IgD-negative memory B cell (primary cell): Measurements from ENCODE around the gene RPIA. TPM values are rescaled to one million over a fixed set of nuclear protein-coding genes. Genes with fewer than 3 reads are reported as not detected.

Experiments
- H3K27ac Mint-ChIP-seq, 3 donors: one replicate each; pipeline ENCODE4 v1.8.0; 2020 to 2022; ENCODE audit warnings: mild to moderate bottlenecking in 3 of 3, mixed read lengths in 3 of 3, moderate library complexity in 1 of 3
- H3K27me3 Mint-ChIP-seq: one replicate; pipeline ENCODE4 v1.8.0; 2021; ENCODE audit warnings: mixed read lengths
- H3K36me3 Mint-ChIP-seq: one replicate; pipeline ENCODE4 v1.8.0; 2020; ENCODE audit warnings: mild to moderate bottlenecking, mixed read lengths
- H3K4me1 Mint-ChIP-seq, 3 donors: one replicate each; pipeline ENCODE4 v1.8.0; 2020 to 2022; ENCODE audit warnings: mixed read lengths in 3 of 3, mild to moderate bottlenecking in 1 of 3
- H3K4me3 Mint-ChIP-seq, 4 donors: one replicate each; pipeline ENCODE4 v1.8.0; 2020 to 2022; ENCODE audit warnings: mild to moderate bottlenecking in 4 of 4, mixed read lengths in 4 of 4, moderate library complexity in 3 of 4
- H3K9me3 Mint-ChIP-seq, 3 donors: one replicate each; pipeline ENCODE4 v1.8.0; 2020 to 2021; ENCODE audit warnings: mixed read lengths in 3 of 3, mild to moderate bottlenecking in 1 of 3
- polyA plus RNA-seq: library from polyadenylated mRNA; unstranded; fragments of 300-500 nt; fragmentation: Illumina TruSeq; gene quantifications from one replicate; pipeline ENCODE4 v1.2.3, GENCODE V29; 2021

Gene RPIA
- polyA plus RNA-seq, 1 donor from 2014 or later: 42.7 TPM

DNA sequence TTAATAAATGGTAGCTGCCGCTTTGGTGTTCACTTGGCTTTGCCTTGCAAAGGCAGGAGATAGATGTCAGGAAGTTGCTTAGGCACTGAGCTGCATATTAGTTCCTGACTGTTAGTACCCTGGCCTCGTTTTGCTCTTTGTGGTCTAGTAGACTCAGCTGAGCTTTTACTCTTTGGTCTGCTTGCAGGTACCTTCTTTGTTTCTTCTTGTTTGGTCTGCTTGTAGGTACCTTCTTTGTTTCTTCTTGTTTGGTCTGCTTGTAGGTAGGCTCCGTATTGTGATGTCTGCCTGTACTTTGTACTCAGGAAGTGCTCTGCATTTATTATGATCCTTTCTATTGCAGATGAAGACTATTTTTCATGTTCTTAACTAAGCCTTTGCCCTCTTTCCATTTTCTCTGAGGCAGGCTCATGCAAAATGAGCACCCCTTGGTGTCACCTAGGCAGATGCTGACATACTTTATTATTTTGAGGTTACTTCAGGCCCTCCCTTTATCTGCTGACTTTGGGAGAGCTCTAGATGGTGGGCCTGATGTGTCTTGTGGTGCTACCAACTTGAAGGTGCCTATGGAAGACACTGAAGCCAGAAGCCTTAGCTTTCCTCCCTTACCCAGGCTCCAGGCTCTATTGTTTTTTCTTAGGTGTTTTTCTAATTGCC is 6.0 kb downstream of the RPIA start:
- Mint-ChIP-seq H3K9me3 (no peaks in the 10 kb centered on the region), H3K36me3 (peaks cover 7% of the 10 kb centered on the region), H3K27me3 (no peaks in the 10 kb centered on the region), H3K4me1 (peaks cover 14 to 30% (median 17%) of the 10 kb centered on the region in 3 donors), H3K27ac (peak overlapping the region in 1 of 3 donors; percentile 50), H3K4me3 (peak overlapping the region in 1 of 4 donors; percentile 54)

DNA sequence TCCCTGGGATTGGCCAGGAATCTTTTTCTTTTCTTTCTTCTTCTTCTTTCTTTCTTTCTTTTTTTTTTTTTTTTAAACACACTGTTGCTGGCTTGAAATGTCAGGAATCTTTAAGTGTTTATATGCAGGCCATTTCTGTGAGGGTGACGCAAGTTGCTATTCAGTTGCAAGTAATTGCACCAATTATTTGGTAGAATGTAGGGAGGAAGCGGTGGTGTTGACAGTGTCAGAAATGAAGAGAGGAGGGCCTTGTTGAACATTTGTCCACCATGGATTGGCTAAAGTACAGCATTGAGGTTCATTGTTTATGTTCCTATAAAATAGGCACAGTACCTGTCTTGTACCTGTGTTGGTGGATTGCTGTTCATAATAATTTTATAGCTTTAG is 6.5 kb downstream of the RPIA start:
- Mint-ChIP-seq H3K27ac (no peak overlapping the region), H3K27me3 (no peaks in the 10 kb centered on the region), H3K36me3 (peaks cover 9% of the 10 kb centered on the region), H3K4me1 (peaks cover 10 to 24% (median 13%) of the 10 kb centered on the region in 3 donors), H3K9me3 (no peaks in the 10 kb centered on the region), H3K4me3 (no peak overlapping the region)

DNA sequence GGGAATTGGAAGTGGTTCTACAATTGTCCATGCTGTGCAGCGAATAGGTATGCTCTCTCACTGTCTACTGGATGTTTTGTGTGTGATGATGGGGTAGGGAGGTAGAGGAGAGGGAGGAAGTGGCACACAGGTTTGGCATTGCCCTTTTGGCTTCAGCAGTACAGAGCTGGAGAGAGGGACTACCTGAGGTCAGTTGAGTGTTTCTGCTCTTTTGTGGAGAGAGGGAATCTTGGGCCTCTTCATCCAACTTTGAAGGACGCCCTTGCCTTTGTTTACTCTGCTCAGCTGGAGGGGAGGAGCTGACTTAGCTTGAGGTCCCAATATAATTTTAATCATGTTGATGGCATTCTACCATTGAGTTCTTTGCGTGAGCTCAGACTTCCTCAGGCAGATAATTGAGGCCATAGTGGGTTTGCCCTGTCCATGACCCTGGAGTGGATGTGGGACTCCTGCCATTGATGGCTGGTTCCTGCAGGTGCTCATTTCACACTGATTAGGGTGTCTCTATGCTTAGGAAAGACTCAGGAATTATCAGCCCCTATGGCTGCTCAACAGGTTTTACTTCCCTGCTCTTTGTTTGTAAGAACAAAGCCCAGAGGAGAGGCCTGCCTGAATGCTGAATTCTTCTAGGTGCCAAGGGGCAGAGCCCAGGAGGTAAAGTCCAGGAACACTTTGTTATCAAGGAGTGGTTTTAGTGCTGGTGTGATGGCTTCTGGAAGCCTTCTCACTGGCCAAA is 7.2 kb downstream of the RPIA start:
- no peak overlapping the region for H3K4me3 Mint-ChIP-seq
- H3K27me3 Mint-ChIP-seq: no peaks in the 10 kb centered on the region
- peaks cover 6 to 18% (median 7%) of the 10 kb centered on the region in 3 donors for H3K4me1 Mint-ChIP-seq
- H3K9me3 Mint-ChIP-seq: no peaks in the 10 kb centered on the region
- peaks cover 9% of the 10 kb centered on the region for H3K36me3 Mint-ChIP-seq
- H3K27ac Mint-ChIP-seq: no peak overlapping the region

DNA sequence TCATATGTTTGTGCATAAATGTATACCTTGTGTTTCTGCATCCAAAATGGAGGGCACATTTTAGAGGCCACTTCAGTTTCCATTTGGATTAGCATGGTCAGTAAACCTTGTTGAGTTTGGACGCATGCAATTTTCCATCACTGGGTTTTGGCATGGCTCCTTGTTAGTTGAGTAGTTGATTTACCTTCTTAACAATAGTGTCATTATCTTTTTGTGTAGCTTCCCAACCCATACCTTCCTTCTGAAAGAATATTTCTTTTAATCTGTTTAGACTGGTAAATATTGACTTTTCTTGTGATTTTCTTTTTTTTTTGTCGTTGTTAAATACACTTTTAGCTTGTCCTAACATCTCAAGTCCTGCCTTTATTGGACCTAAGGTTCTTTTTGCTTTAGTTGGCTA is 15.5 kb downstream of the RPIA start:
- peaks cover 0 to under 1% (median 0%) of the 10 kb centered on the region in 3 donors for H3K4me1 Mint-ChIP-seq
- H3K4me3 Mint-ChIP-seq: no peak overlapping the region
- H3K36me3 Mint-ChIP-seq: peaks cover 17% of the 10 kb centered on the region
- peaks cover 0 to 13% (median 0%) of the 10 kb centered on the region in 3 donors for H3K9me3 Mint-ChIP-seq
- no peak overlapping the region for H3K27ac Mint-ChIP-seq
- no peaks in the 10 kb centered on the region for H3K27me3 Mint-ChIP-seq

DNA sequence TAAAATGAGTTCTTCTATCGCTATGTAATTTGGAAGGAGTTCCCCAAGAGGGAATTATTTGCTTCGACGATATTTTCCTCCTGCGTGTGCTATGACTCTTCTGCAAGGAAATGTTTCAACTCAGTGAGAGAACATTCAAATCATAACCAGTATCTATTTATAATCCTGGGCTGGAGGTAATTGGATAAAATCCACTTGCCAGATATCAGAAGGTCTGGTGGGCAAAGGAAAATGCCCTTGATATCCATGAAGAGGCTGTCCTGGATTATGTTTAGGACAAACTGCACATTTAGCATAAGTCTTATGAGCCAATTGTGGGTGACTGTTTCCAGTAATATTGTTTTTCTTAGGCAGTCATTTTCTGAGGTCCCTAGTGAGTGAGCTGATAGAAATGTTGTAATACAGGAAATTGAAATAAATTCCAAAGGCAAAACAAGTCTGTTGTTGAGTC is 17.7 kb downstream of the RPIA start:
- no peaks in the 10 kb centered on the region for H3K27me3 Mint-ChIP-seq
- H3K36me3 Mint-ChIP-seq: peaks cover 8% of the 10 kb centered on the region
- peaks cover 0 to 8% (median 2%) of the 10 kb centered on the region in 3 donors for H3K4me1 Mint-ChIP-seq
- no peak overlapping the region for H3K27ac Mint-ChIP-seq
- H3K4me3 Mint-ChIP-seq: no peak overlapping the region
- peaks cover 0 to 10% (median 0%) of the 10 kb centered on the region in 3 donors for H3K9me3 Mint-ChIP-seq

DNA sequence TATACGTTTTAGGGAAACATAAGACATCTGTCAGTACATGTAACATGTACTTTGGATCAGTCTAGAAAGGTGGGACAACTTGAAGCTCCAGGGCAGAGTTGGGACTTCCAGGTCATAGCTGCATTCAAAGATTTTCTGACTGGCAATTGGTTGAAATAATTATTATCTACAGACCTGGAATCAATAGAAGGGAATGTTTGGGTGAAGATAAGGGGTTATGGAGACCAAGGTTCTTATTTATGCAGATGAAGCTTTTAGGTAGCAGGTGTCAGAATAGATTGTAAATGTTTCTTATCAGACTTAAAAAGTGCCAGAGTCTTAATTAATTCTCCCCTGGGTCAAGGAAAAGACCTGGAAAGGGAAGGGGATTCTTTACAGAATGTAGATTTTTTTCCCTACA is 19.8 kb downstream of the RPIA start:
- H3K4me1 Mint-ChIP-seq: peaks cover 0 to 8% (median 2%) of the 10 kb centered on the region in 3 donors
- H3K9me3 Mint-ChIP-seq: no peaks in the 10 kb centered on the region
- H3K27me3 Mint-ChIP-seq: no peaks in the 10 kb centered on the region
- no peak overlapping the region for H3K27ac Mint-ChIP-seq
- H3K4me3 Mint-ChIP-seq: no peak overlapping the region
- H3K36me3 Mint-ChIP-seq: peaks cover 5% of the 10 kb centered on the region

DNA sequence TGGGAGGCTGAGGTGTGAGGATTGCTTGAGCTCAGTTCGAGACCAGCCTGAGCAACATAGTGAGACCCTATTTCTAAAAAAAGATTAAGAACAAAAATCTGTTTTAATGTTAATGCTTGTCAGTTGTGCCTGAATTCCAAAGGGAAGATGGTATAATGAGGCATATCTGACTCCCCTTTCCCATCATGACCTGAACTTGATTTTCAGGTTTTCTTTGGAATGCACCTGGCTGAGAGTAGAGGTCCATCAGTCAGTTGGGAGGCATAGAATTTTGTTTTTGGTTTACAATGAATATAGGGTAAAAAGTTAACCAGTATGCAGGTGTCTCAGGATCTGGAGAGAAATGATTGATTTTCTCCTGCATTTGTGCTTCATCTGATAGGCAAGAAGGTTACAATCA is 20.4 kb downstream of the RPIA start:
- no peaks in the 10 kb centered on the region for H3K27me3 Mint-ChIP-seq
- H3K4me3 Mint-ChIP-seq: no peak overlapping the region
- peaks cover 0 to 8% (median 2%) of the 10 kb centered on the region in 3 donors for H3K4me1 Mint-ChIP-seq
- no peaks in the 10 kb centered on the region for H3K9me3 Mint-ChIP-seq
- H3K36me3 Mint-ChIP-seq: peaks cover 5% of the 10 kb centered on the region
- no peak overlapping the region for H3K27ac Mint-ChIP-seq

DNA sequence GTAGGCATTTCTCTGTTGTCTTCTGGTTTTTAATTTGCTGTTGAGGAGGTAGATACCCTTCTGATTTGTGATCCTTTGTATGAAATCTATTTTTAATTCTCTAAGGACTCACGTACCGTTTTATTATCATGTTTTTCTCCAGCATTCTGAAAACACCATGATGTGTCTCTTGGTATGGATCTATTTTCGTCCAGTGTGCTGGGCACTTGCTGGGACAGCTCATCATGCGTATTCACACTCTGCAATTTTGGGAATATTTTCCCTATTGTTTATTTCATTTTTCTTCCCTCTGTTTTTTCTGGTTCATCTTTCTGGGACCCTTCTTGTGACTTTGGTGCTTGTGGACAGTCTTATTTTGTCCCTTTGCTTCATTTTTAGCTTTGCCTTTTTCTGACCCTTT is 21.9 kb downstream of the RPIA start:
- Mint-ChIP-seq H3K36me3 (peaks cover 9% of the 10 kb centered on the region), H3K4me3 (no peak overlapping the region), H3K9me3 (peaks cover 0 to 3% (median 2%) of the 10 kb centered on the region in 3 donors), H3K27me3 (no peaks in the 10 kb centered on the region), H3K27ac (no peak overlapping the region), H3K4me1 (peaks cover 0 to 8% (median 2%) of the 10 kb centered on the region in 3 donors)

DNA sequence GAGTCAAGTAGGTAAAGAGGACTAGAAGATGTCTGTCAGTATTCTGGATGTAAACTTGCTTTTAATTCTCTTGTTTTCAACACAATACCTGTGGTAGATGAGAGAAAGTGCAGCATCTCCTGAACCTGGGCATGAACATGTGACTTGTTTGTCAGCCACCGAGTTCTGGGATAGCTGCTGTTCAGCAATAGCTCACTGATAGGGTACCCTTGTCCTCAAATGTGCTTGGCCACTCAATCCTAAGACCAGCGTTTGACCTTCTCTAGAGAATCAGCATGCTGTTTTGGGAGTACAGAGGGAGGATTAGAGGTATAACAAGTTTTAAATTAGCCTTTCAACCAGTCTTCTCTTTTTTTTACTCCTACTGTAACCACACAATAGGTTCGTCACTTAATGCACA is 23.2 kb downstream of the RPIA start:
- Mint-ChIP-seq H3K9me3 (peaks cover 0 to 3% (median 2%) of the 10 kb centered on the region in 3 donors), H3K4me3 (no peak overlapping the region), H3K36me3 (peaks cover 9% of the 10 kb centered on the region), H3K4me1 (peaks cover 0 to 8% (median 2%) of the 10 kb centered on the region in 3 donors), H3K27ac (no peak overlapping the region), H3K27me3 (no peaks in the 10 kb centered on the region)

DNA sequence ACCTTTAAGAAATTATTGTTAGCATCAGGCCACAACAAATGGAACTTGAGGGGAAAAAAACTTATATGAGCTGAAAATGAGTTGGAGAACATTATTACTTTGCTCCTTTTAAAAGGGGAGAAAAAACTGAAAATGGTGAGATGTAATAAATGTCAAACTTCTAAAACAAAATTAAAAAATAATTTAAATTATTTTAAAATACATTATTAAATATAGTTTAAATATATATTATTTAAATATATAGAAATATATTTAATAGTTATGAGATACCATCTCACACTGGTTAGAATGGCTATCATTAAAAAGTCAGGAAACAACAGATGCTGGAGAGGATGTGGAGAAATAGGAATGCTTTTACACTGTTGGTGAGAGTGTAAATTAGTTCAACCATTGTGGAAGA is 28.9 kb downstream of the RPIA start:
- Mint-ChIP-seq H3K27me3 (no peaks in the 10 kb centered on the region), H3K36me3 (peaks cover 9% of the 10 kb centered on the region), H3K9me3 (peaks cover 0 to 3% (median 2%) of the 10 kb centered on the region in 3 donors), H3K4me1 (peaks cover 0 to 2% (median 2%) of the 10 kb centered on the region in 3 donors), H3K4me3 (no peak overlapping the region), H3K27ac (no peak overlapping the region)

DNA sequence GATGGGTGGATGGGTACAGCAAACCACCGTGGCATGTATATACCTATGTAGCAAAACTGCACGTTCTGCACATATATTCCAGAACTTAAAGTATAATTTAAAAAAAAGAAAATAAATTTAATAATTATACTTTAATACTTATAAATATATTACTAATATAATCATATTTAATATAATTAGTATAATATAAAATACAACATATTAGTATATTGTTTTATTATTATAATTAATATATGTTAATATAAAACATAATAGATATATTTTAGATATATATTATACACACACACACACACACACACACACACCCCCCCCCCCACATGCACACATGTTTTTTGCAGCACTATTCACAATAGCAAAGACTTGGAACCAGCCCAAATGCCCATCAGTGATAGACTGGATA is 29.8 kb downstream of the RPIA start:
- Mint-ChIP-seq H3K36me3 (peaks cover 4% of the 10 kb centered on the region), H3K4me1 (peaks cover 0 to 4% (median 4%) of the 10 kb centered on the region in 3 donors), H3K27me3 (no peaks in the 10 kb centered on the region), H3K4me3 (no peak overlapping the region), H3K27ac (no peak overlapping the region), H3K9me3 (peaks cover 0 to 3% (median 2%) of the 10 kb centered on the region in 3 donors)

DNA sequence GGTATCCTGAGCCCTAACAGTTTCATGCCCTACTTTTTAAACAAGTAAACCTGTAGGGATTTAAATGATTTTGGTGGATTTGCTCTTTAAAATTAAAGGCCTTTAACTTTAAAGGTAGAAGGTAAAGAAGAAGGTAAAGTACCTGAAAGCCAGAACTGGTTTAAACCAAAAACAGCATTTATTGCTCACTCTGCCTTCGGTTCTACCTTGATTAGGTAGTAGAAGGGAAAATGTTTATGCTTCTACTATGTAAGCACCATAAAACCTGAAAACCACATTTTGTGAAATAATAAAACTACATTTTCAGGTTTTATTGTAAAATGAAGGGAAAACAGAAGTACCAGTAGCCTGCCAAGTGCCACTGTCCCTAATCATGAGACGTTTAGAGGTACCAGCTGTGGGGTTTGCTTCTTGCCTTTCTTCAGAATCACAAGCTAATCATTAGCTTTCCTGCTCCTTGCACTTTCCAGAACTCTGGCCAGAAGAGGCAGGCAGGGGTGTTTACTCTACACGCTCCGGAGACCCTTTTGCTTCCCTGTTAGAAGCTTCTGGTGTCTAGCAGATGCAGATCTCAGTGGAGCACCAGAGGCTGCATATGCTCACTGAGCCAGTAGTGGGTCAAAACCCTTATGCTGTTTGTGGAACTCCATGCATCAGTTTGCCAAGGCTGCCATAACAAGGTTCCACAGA is 33.3 kb downstream of the RPIA start:
- no peaks in the 10 kb centered on the region for H3K27me3 Mint-ChIP-seq
- H3K36me3 Mint-ChIP-seq: peaks cover 4% of the 10 kb centered on the region
- peak overlapping the region in 1 of 3 donors; percentile 13 for H3K27ac Mint-ChIP-seq
- peaks cover 4 to 6% (median 4%) of the 10 kb centered on the region in 3 donors for H3K4me1 Mint-ChIP-seq
- H3K9me3 Mint-ChIP-seq: no peaks in the 10 kb centered on the region
- no peak overlapping the region for H3K4me3 Mint-ChIP-seq

DNA sequence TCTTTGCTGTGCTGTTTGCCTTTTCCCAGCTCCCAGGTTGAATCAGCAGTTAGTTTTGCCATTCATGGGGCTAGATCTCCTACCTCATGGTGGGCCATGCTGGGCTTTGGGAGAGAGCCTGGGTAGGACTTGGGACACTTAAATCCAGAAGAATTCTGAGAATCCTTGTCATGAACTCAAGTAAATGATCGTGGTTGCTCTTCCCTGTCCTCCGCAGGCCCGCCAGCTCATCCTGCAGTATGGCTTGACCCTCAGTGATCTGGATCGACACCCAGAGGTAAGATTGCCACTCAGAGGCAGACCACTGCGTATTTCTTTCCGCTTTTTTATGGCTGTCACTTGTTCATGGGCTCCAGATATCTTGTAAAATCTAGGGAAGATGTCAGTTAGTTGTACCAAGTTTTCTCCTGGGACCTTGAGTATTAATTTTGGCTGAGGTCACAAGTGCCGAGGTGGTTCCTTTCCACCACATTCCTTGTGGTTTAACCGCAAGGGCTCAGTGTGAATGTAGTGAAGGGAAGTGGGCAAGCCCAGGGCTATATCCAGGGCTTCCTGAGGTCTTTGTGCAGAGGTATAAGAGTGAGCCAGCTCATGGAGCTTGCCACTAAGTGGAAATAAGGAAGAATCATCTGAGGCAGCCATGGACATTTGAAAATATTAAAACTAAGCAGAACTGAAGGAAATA is 37.7 kb downstream of the RPIA start:
- Mint-ChIP-seq H3K36me3 (peaks cover 4% of the 10 kb centered on the region), H3K27me3 (no peaks in the 10 kb centered on the region), H3K9me3 (no peaks in the 10 kb centered on the region), H3K27ac (no peak overlapping the region), H3K4me1 (peaks cover 4 to 8% (median 6%) of the 10 kb centered on the region in 3 donors), H3K4me3 (no peak overlapping the region)

DNA sequence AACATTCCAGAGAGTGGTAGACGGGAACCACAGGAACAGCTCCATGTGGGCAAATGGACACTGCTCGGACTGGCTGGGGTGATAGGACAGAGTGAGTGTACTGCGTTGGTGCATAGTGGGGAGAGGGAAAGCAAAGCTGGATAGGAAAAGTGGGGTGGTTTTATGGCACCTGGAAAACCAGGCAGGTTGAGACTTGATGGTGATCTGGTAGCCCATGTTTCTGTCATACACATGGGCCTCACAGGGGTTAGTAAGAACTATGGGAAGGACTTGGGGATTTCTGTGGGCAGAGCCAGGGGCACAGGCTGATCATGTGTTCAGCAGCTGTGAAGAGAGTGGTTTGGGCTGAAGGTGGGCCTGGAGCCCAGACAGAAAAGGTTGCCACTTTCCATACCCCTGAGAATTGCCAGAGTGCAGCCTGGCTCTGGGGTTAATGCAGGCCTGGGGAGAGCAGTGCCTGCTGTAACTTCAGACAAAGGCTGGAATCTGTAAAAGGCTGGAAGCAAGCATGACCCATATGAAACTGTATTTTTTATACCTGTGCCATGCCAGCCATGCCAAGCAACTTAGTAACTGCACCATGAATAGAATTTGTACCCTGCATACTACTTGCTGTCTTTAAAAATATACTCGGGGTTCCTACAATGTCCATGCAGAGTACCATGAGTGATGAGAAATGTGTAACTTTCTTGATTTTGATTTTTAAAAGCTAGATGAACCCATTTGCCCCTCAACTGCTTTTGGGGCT is 41.9 kb downstream of the RPIA start:
- peaks cover 1% of the 10 kb centered on the region for H3K36me3 Mint-ChIP-seq
- H3K9me3 Mint-ChIP-seq: no peaks in the 10 kb centered on the region
- H3K4me3 Mint-ChIP-seq: no peak overlapping the region

More for the DNA sequence above, 41.9 kb downstream of the RPIA start:
- Mint-ChIP-seq H3K27me3 (no peaks in the 10 kb centered on the region), H3K4me1 (peaks cover 0 to 3% (median 1%) of the 10 kb centered on the region in 3 donors), H3K27ac (no peak overlapping the region)
